Measurements from ENCODE around the gene NPTX1.

- TF ChIP-seq, protein P1, sequence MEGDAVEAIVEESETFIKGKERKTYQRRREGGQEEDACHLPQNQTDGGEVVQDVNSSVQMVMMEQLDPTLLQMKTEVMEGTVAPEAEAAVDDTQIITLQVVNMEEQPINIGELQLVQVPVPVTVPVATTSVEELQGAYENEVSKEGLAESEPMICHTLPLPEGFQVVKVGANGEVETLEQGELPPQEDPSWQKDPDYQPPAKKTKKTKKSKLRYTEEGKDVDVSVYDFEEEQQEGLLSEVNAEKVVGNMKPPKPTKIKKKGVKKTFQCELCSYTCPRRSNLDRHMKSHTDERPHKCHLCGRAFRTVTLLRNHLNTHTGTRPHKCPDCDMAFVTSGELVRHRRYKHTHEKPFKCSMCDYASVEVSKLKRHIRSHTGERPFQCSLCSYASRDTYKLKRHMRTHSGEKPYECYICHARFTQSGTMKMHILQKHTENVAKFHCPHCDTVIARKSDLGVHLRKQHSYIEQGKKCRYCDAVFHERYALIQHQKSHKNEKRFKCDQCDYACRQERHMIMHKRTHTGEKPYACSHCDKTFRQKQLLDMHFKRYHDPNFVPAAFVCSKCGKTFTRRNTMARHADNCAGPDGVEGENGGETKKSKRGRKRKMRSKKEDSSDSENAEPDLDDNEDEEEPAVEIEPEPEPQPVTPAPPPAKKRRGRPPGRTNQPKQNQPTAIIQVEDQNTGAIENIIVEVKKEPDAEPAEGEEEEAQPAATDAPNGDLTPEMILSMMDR (IDR thresholded peaks at IDR 0.05) = no peak
- TF ChIP-seq POLR2A (IDR thresholded peaks at IDR 0.05) (no peak), EP300 (IDR thresholded peaks at IDR 0.05) (no peak)
Observed at GRCh38 chr17:80503031-80503430, 26.6 kb upstream of the NPTX1 start.

All from tibial nerve (tissue), 4 donors.